ENCODE results near the gene RCOR3.

DNA sequence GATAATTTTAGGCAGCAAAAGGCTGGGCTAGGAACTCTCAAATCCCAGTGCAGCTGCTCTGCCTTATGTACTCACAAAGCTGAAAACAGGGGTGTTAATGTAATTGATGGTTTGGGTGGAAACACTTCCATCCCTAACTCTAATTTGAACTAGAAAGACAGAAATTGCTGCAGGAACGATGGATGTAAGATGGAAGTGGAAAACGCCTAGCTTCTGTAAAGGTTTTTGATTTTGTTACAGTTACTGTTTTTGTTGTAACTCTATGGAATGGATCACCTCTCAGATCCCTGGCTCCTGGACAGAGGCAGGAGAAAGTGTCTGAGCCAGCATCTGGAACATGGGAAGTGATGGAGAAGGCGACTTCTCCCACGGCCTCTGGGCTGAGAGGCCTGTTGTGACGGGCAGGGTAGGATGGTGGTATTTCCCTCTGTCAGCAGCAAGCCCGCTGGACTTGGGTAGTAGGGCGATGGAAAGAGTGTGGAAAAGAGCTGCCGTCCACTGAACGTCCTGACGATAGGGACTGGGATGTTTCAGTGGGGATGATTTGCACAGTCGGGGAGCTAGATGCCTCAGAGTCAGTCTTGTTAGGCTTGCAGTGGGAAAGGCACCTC is 69.0 kb downstream of the RCOR3 start:
- TF ChIP-seq YY1 (IDR thresholded peaks at IDR 0.05; ENCODE audit: insufficient read depth, insufficient read length), result no peak
- no peak for TF ChIP-seq SUZ12 (IDR thresholded peaks at IDR 0.05; ENCODE audit: extremely low read depth, insufficient read depth, insufficient read length)
- no peak for TF ChIP-seq ZNF274 (IDR thresholded peaks at IDR 0.05; ENCODE audit: low read depth, low read length)
